SJCRH30 (cell line): ENCODE results near the gene SYF2. TPM values are rescaled to one million over a fixed set of nuclear protein-coding genes. Genes with fewer than 3 reads are reported as not detected.

Experiments used
- total RNA-seq: library from RNA; depleted of rRNA; stranded (reverse); fragments of >200 nt; shearing (Covaris generic); gene quantifications from 2 replicates; pipeline ENCODE4 v1.2.3, GENCODE V29; 2014; rRNA removed

The SYF2 gene
- total RNA-seq, 1 experiment from 2014 or later = 39.3 TPM

Other genes with a start within 250 kb of the SYF2 start
- gene RSRP1, start 15.0 kb upstream of the SYF2 start, total RNA-seq = 45.3 and 58.0 TPM in 2 replicates
- not detected in 2 replicates for gene RHD, start 40.0 kb upstream of the SYF2 start, total RNA-seq
- 125 and 137 TPM in 2 replicates for gene TMEM50A, start 105.8 kb upstream of the SYF2 start, total RNA-seq
- 0.18 and 0.28 TPM in 2 replicates for gene RHCE, start 188.3 kb upstream of the SYF2 start, total RNA-seq
- gene MACO1, start 198.4 kb upstream of the SYF2 start, total RNA-seq = 17.3 and 17.5 TPM in 2 replicates